Right hindlimb (tissue), 1 donor: ENCODE data around the gene IMMP2L.

Experiments used
- DNase-seq: peaks from one replicate; pipeline ENCODE4 v3.0.0-alpha.2; 2018

IMMP2L gene

GRCh38 chr7:110905773-110906566 lies 656.3 kb downstream of the IMMP2L start:
- no peak for DNase-seq

- DNase-seq = no peak
Observed at GRCh38 chr7:110898516-110898915, 663.8 kb downstream of the IMMP2L start.

- no peak for DNase-seq
Observed at GRCh38 chr7:110897538-110897937, 664.8 kb downstream of the IMMP2L start.

GRCh38 chr7:110894111-110894510 lies 668.2 kb downstream of the IMMP2L start:
- no peak for DNase-seq

GRCh38 chr7:110891197-110891596 lies 671.1 kb downstream of the IMMP2L start:
- DNase-seq = no peak

GRCh38 chr7:110890101-110890500 lies 672.2 kb downstream of the IMMP2L start:
- no peak for DNase-seq

- no peak for DNase-seq
Observed at GRCh38 chr7:110889335-110889734, 673.0 kb downstream of the IMMP2L start.

GRCh38 chr7:110888641-110889040 lies 673.7 kb downstream of the IMMP2L start:
- DNase-seq = no peak

- no peak for DNase-seq
Observed at GRCh38 chr7:110885474-110885873, 676.8 kb downstream of the IMMP2L start.

- no peak for DNase-seq
Observed at GRCh38 chr7:110881721-110882120, 680.6 kb downstream of the IMMP2L start.

GRCh38 chr7:110880971-110881370 lies 681.3 kb downstream of the IMMP2L start:
- DNase-seq = no peak

GRCh38 chr7:110877016-110877415 lies 685.3 kb downstream of the IMMP2L start:
- no peak for DNase-seq

- no peak for DNase-seq
Observed at GRCh38 chr7:110875346-110875745, 686.9 kb downstream of the IMMP2L start.

- no peak for DNase-seq
Observed at GRCh38 chr7:110871856-110872255, 690.4 kb downstream of the IMMP2L start.

GRCh38 chr7:110870926-110871325 lies 691.4 kb downstream of the IMMP2L start:
- no peak for DNase-seq

GRCh38 chr7:110868458-110868857 lies 693.8 kb downstream of the IMMP2L start:
- DNase-seq = no peak

- DNase-seq = no peak
Observed at GRCh38 chr7:110867771-110868170, 694.5 kb downstream of the IMMP2L start.

- DNase-seq = no peak
Observed at GRCh38 chr7:110863258-110863657, 699.0 kb downstream of the IMMP2L start.

- DNase-seq = no peak
Observed at GRCh38 chr7:110861163-110861562, 701.1 kb downstream of the IMMP2L start.

GRCh38 chr7:110857106-110857505 lies 705.2 kb downstream of the IMMP2L start:
- DNase-seq = no peak

GRCh38 chr7:110856704-110857103 lies 705.6 kb downstream of the IMMP2L start:
- DNase-seq = no peak

GRCh38 chr7:110854651-110855050 lies 707.6 kb downstream of the IMMP2L start:
- DNase-seq = no peak

GRCh38 chr7:110854166-110854565 lies 708.1 kb downstream of the IMMP2L start:
- DNase-seq = no peak

GRCh38 chr7:110853263-110853662 lies 709.0 kb downstream of the IMMP2L start:
- DNase-seq = no peak
